ENCODE measurements around the gene LSM12. TPM values are rescaled to one million over a fixed set of nuclear protein-coding genes. Genes with fewer than 3 reads are reported as not detected.

The LSM12 gene
- total and polyA plus RNA-seq, 12 donors, result 25.2 to 60.7 (median 42.3) TPM

DNA sequence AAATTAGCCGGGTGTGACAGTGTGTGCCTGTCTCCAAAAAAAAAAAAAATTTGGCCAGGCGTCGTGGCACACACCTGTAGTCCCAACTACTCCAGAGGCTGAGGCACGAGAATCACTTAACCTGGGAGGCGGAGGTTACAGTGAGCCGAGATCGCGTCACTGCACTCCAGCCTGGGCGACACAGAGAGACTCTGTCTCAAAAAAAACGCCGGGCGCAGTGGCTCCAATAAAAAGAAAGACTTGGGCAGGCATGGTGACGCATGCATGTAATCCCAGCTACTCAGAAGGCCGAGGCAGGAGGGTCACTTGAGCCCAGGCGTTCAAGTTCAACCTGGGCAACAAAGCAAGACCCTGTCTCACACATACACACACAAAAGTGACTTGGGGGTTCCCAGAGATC lies 3.6 kb downstream of the LSM12 start:
- Histone ChIP-seq H3K36me3 (peaks cover 0 to 68% (median 12%) of the 10 kb centered on the region in 9 donors), H3K27ac (no peak overlapping the region), H3K9me3 (no peaks in the 10 kb centered on the region), H3K4me1 (peaks cover 4 to 60% (median 31%) of the 10 kb centered on the region in 9 donors), H3K27me3 (no peaks in the 10 kb centered on the region), H3K4me3 (no peak overlapping the region)
- 94 to 95% methylated on average over 15 of the region's 15 CpGs for WGBS, 2 donors
- intact Hi-C loops (cut with DNase I), result no loop called here
- no peak for ATAC-seq
- TF ChIP-seq, protein P1, sequence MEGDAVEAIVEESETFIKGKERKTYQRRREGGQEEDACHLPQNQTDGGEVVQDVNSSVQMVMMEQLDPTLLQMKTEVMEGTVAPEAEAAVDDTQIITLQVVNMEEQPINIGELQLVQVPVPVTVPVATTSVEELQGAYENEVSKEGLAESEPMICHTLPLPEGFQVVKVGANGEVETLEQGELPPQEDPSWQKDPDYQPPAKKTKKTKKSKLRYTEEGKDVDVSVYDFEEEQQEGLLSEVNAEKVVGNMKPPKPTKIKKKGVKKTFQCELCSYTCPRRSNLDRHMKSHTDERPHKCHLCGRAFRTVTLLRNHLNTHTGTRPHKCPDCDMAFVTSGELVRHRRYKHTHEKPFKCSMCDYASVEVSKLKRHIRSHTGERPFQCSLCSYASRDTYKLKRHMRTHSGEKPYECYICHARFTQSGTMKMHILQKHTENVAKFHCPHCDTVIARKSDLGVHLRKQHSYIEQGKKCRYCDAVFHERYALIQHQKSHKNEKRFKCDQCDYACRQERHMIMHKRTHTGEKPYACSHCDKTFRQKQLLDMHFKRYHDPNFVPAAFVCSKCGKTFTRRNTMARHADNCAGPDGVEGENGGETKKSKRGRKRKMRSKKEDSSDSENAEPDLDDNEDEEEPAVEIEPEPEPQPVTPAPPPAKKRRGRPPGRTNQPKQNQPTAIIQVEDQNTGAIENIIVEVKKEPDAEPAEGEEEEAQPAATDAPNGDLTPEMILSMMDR (IDR thresholded peaks at IDR 0.05), result no peak
- DNase-seq, result no peak

DNA sequence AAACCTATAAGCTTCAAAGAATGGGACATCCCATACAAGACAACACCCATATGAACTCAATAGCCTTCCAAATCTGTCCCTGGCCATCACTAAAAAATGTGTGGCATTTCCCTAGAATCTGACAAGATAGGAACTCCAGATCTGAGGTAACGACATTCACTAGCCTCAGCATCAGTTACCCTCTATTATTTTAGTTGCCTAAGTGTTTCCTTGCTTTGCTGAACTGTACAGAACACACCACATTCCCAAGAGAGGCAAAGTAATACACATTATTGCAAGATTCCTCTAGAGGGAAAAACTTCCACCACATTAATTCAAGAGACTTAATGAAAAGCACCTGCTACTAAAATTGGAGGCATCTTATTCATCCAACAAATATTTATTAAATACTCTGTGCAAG lies 5.0 kb downstream of the LSM12 start:
- no peaks in the 10 kb centered on the region for H3K27me3 ChIP-seq
- TF ChIP-seq, protein P1 (IDR thresholded peaks at IDR 0.05), result no peak
- H3K4me3 ChIP-seq, result no peak overlapping the region
- no peak for DNase-seq
- H3K27ac ChIP-seq, result no peak overlapping the region
- intact Hi-C loops (cut with DNase I), result no loop called here
- no peak for ATAC-seq
- 46 to 59% methylated on average over 1 of the region's 1 CpG for WGBS, 2 donors
- peaks cover 0 to 52% (median 24%) of the 10 kb centered on the region in 9 donors for H3K4me1 ChIP-seq
- H3K9me3 ChIP-seq, result no peaks in the 10 kb centered on the region
- peaks cover 0 to 80% (median 12%) of the 10 kb centered on the region in 9 donors for H3K36me3 ChIP-seq

DNA sequence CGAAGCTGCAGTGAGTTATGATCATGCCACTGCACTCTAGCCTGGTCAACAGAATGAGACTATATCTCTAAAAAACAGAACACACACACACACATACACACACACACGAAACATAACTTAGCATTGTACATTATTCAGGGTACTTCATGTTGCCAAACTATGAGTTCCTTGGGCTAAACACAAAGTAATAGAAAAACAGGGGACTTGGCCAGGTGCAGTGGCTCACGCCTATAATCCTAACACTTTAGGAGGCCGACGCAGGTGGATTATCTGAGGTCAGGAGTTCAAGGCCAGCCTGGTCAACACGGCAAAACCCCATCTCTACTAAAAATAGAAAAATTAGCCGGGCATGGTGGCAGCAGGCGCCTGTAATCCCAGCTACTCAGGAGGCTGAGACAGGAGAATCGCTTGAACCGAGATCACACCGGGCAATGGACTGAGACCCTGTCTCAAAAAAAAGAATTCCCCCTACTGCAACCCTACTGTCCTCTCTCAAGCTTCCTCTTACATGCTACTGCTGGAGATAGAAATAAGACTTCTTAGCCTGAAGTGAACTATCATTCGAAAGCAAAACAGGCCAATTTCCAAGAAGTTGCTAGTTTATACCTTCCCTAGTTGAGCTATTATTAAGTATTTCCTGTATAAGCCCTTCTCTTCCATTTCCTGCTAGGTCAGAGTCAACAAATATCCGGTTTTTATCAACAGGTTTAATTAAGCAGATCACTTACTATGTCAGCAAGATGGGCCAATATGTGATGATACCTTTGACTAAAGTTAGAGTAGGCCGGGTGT lies 7.2 kb downstream of the LSM12 start:
- Histone ChIP-seq H3K36me3 (peaks cover 0 to 95% (median 12%) of the 10 kb centered on the region in 9 donors), H3K27me3 (no peaks in the 10 kb centered on the region), H3K4me3 (no peak overlapping the region), H3K4me1 (peaks cover 0 to 40% (median 15%) of the 10 kb centered on the region in 9 donors), H3K9me3 (no peaks in the 10 kb centered on the region), H3K27ac (peak overlapping the region in 2 of 10 donors; percentile 4 to 18)
- WGBS, 2 donors, result 61 to 65% methylated on average over 14 of the region's 14 CpGs
- no peak for ATAC-seq
- TF ChIP-seq, protein P1 (IDR thresholded peaks at IDR 0.05), result no peak
- intact Hi-C loops (cut with DNase I), result no loop called here
- no peak for DNase-seq

DNA sequence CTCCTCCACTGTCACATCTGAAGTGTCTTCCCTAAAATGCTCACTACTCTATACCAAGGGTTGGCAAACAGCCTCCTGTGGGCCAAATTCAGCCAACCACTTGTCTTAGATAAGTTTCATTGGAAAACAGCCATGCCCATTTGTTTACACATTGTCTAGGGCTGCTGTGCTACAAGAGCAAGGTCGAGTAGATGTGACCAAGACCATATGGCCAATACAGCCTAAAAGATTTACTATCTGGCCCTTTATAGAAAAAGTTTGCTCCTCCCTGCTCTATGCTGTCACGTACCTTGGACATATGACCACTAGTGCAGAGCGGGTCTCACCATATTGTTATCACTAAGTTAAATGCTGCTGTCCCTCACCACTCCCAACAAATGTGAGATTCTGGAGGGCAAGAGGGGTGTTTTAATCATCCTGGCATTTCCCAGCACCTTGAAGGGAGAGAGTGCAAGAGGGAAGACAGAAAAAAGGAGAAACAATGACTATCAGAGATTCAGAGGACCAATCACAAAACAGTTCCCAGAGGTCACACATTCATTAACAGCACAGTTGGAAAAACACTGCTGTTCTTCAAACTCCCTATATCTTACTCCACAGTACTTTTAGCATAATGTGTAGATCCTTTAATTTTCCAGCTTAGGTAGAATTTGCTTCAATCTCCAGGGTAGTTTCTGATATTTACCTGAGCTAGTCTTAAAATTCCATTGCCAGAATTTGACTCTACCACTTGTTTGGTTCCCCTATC lies 13.2 kb downstream of the LSM12 start:
- ATAC-seq (peak; percentile 58 to 93 (median 80)), DNase-seq (peak in 1 of 2 donors; percentile 42)
- H3K4me3 ChIP-seq, result no peak overlapping the region
- intact Hi-C loops (cut with DNase I), result no loop called here
- H3K27ac ChIP-seq, result peak overlapping the region in 7 of 10 donors; percentile 11 to 66 (median 46)
- 35 to 49% methylated on average over 3 of the region's 3 CpGs for WGBS, 2 donors
- peaks cover 0 to 95% (median 27%) of the 10 kb centered on the region in 9 donors for H3K36me3 ChIP-seq
- no peaks in the 10 kb centered on the region for H3K9me3 ChIP-seq
- TF ChIP-seq, protein P1 (IDR thresholded peaks at IDR 0.05), result no peak
- H3K4me1 ChIP-seq, result peaks cover 5 to 33% (median 15%) of the 10 kb centered on the region in 9 donors
- H3K27me3 ChIP-seq, result no peaks in the 10 kb centered on the region
